H1 (cell line): ENCODE measurements around the gene STARD3NL. TPM values are rescaled to one million over a fixed set of nuclear protein-coding genes. Genes with fewer than 3 reads are reported as not detected.
A peak's percentile ranks its signal among the peaks of the same experiment; 100 is the strongest.

Experiments used
- CTCF ChIA-PET: fragments of 300-600 bp; sonication (Branson Sonifier 250); formaldehyde crosslinking; loops from one replicate; lab custom pipeline; 2021; ENCODE audit not compliant: partially characterized antibody; lab: Charles Lee
- POLR2A ChIA-PET: fragments of 300-600 bp; sonication (Branson Sonifier 250); formaldehyde crosslinking; loops from one replicate; lab custom pipeline; 2021; ENCODE audit warnings: inconsistent platforms; ENCODE audit not compliant: partially characterized antibody; lab: Charles Lee
- DNase-seq, 2 experiments: peaks; one replicate each; pipeline versions ENCODE4 v3.0.0 to v3.0.0-alpha.2; 2010 to 2022; ENCODE audit warnings: low spot score in 2 of 2, low read depth in 1 of 2, mixed read lengths in 1 of 2
- FAIRE-seq: peaks from 2 replicates; lab custom pipeline; 2011; peaks lifted over from hg19 to GRCh38; lab: Jason Lieb, UNC
- H2AFZ ChIP-seq: 2 replicates; pipeline ENCODE4 v1.8.1; 2012; ENCODE audit warnings: low read length, inconsistent platforms
- H2AK5ac ChIP-seq: 2 replicates; pipeline ENCODE4 v1.6.1; 2013; ENCODE audit warnings: low read depth, low read length
- H2BK120ac ChIP-seq: replicated peaks from 2 replicates; pipeline ENCODE3; 2013; ENCODE audit warnings: low read depth, low read length, inconsistent platforms
- H2BK12ac ChIP-seq: 2 replicates; pipeline ENCODE4 v1.6.1; 2013; ENCODE audit warnings: low read depth, low read length
- H2BK15ac ChIP-seq: 2 replicates; pipeline ENCODE4 v1.6.1; 2013; ENCODE audit warnings: low read length
- H2BK20ac ChIP-seq: 2 replicates; pipeline ENCODE4 v1.6.1; 2013; ENCODE audit warnings: low read length
- H2BK5ac ChIP-seq: 2 replicates; pipeline ENCODE4 v1.6.1; 2013; ENCODE audit warnings: low read depth, low read length
- H3K14ac ChIP-seq: 2 replicates; pipeline ENCODE4 v1.6.1; 2013; ENCODE audit warnings: inconsistent platforms; ENCODE audit not compliant: insufficient read length
- H3K18ac ChIP-seq: 2 replicates; pipeline ENCODE4 v1.6.1; 2013; ENCODE audit warnings: low read length; ENCODE audit errors: extremely low read depth
- H3K23ac ChIP-seq: 2 replicates; pipeline ENCODE4 v1.6.1; 2013; ENCODE audit warnings: inconsistent platforms; ENCODE audit not compliant: insufficient read length
- H3K23me2 ChIP-seq: 2 replicates; pipeline ENCODE4 v1.6.1; 2013; ENCODE audit warnings: low read depth, low read length
- H3K27ac ChIP-seq: 2 replicates; pipeline ENCODE4 v1.6.1; 2011; ENCODE audit warnings: low read depth, low read length, inconsistent platforms
- H3K27me3 ChIP-seq, 4 experiments: replicated peaks in 1 of 4; 1 replicate in 1 of 4; 2 replicates in 3 of 4; pipeline versions ENCODE4 v1.6.1 to v1.8.1; 2011 to 2013; ENCODE audit warnings: low read length in 3 of 4, mild to moderate bottlenecking in 3 of 4, inconsistent platforms in 2 of 4, mixed read lengths in 2 of 4, moderate library complexity in 1 of 4; ENCODE audit not compliant: control insufficient read depth in 3 of 4, insufficient read depth in 3 of 4; ENCODE audit errors: extremely low read depth in 1 of 4
- H3K36me3 ChIP-seq, 4 experiments: 2 replicates each; pipeline versions ENCODE4 v1.6.1 to v1.8.1; 2011 to 2013; ENCODE audit warnings: mild to moderate bottlenecking in 4 of 4, low read length in 3 of 4, moderate library complexity in 2 of 4, control low read depth in 1 of 4, inconsistent platforms in 1 of 4; ENCODE audit not compliant: insufficient read depth in 4 of 4, control insufficient read depth in 2 of 4
- H3K4ac ChIP-seq: replicated peaks from 2 replicates; pipeline ENCODE3; 2013; ENCODE audit warnings: low read length, low read depth, mixed read lengths, inconsistent platforms; ENCODE audit not compliant: insufficient read length
- H3K4me1 ChIP-seq, 4 experiments: replicated peaks in 1 of 4; 1 replicate in 1 of 4; 2 replicates in 3 of 4; pipeline versions ENCODE4 v1.6.1 to v1.8.1; 2011 to 2013; ENCODE audit warnings: low read length in 3 of 4, inconsistent platforms in 2 of 4, mixed read lengths in 1 of 4; ENCODE audit not compliant: insufficient read depth in 4 of 4, control insufficient read depth in 3 of 4
- H3K4me2 ChIP-seq, 2 experiments: 2 replicates each; pipeline versions ENCODE4 v1.6.1 to v1.8.1; 2011 to 2013; ENCODE audit warnings: low read depth in 2 of 2, low read length in 2 of 2, control low read depth in 1 of 2, inconsistent platforms in 1 of 2, mild to moderate bottlenecking in 1 of 2; ENCODE audit not compliant: insufficient read depth in 1 of 2
- H3K4me3 ChIP-seq, 4 experiments: fragments of 200-600, 300-600 bp in 1 of 4; sonication (generic), shearing (Covaris generic), sonication (Bioruptor Twin) in 1 of 4; 2 replicates each; pipeline versions ENCODE4 v1.5.1 to v1.8.1; 2011 to 2016; ENCODE audit warnings: low read length in 4 of 4, low read depth in 3 of 4, control low read depth in 2 of 4, inconsistent platforms in 2 of 4, mild to moderate bottlenecking in 2 of 4, mixed read lengths in 1 of 4, moderate library complexity in 1 of 4; ENCODE audit not compliant: insufficient read depth in 2 of 4; ENCODE audit errors: extremely low read depth in 1 of 4
- H3K56ac ChIP-seq: replicated peaks from 2 replicates; pipeline ENCODE3; 2013; ENCODE audit warnings: low read depth, mild to moderate bottlenecking, mixed read lengths, low read length, inconsistent platforms; ENCODE audit not compliant: insufficient read length
- H3K79me1 ChIP-seq: 2 replicates; pipeline ENCODE4 v1.6.1; 2013; ENCODE audit warnings: low read depth, low read length, control low read depth
- H3K79me2 ChIP-seq, 2 experiments: 2 replicates each; pipeline versions ENCODE4 v1.6.1 to v1.8.1; 2012 to 2013; ENCODE audit warnings: low read length in 2 of 2, mild to moderate bottlenecking in 2 of 2, inconsistent platforms in 1 of 2; ENCODE audit not compliant: insufficient read depth in 2 of 2, control insufficient read depth in 1 of 2
- H3K9ac ChIP-seq, 4 experiments: replicated peaks in 1 of 4; 1 replicate in 1 of 4; 2 replicates in 3 of 4; pipeline versions ENCODE4 v1.6.1 to v1.8.1; 2011 to 2013; ENCODE audit warnings: low read depth in 3 of 4, low read length in 3 of 4, control low read depth in 2 of 4, mild to moderate bottlenecking in 2 of 4, moderate library complexity in 2 of 4, inconsistent platforms in 1 of 4; ENCODE audit errors: extremely low read depth in 1 of 4
- H3K9me3 ChIP-seq, 2 experiments: 2 replicates each; pipeline versions ENCODE4 v1.6.1 to v1.8.1; 2012 to 2013; ENCODE audit warnings: mild to moderate bottlenecking in 2 of 2, moderate library complexity in 2 of 2, control low read depth in 1 of 2, inconsistent platforms in 1 of 2, low read depth in 1 of 2, low read length in 1 of 2, mixed read lengths in 1 of 2; ENCODE audit not compliant: insufficient read depth in 2 of 2
- H4K20me1 ChIP-seq, 2 experiments: replicated peaks in 1 of 2; 2 replicates each; pipeline versions ENCODE3 to v1.8.1; 2011 to 2013; ENCODE audit warnings: inconsistent platforms in 2 of 2, low read length in 2 of 2, mild to moderate bottlenecking in 1 of 2; ENCODE audit not compliant: insufficient read depth in 2 of 2, control insufficient read depth in 1 of 2
- H4K5ac ChIP-seq: 2 replicates; pipeline ENCODE4 v1.6.1; 2013; ENCODE audit warnings: low read length, low read depth, mixed read lengths, inconsistent platforms; ENCODE audit not compliant: insufficient read length
- H4K8ac ChIP-seq: 2 replicates; pipeline ENCODE4 v1.8.0; 2013; ENCODE audit warnings: mild to moderate bottlenecking, moderate library complexity, low read length, inconsistent platforms; ENCODE audit not compliant: insufficient read depth; ENCODE audit errors: extremely low read depth
- H4K91ac ChIP-seq: replicated peaks from 2 replicates; pipeline ENCODE3; 2013; ENCODE audit warnings: low read length, mixed read lengths, inconsistent platforms; ENCODE audit not compliant: insufficient read length
- CHD1 ChIP-seq: IDR thresholded peaks from 2 replicates; pipeline ENCODE4 v1.6.1; 2012; ENCODE audit warnings: low read depth, low read length, improper control_type of control experiment
- PHF8 ChIP-seq: fragments of 200-600 bp; sonication (generic); conservative IDR thresholded peaks from 2 replicates; pipeline ENCODE4 v1.7.1; 2012; ENCODE audit warnings: low read depth, mild to moderate bottlenecking, inconsistent platforms, low read length, moderate library complexity
- TCF12 ChIP-seq: IDR thresholded peaks from 2 replicates; pipeline ENCODE4 v1.6.1; 2011; ENCODE audit warnings: low read depth, mild to moderate bottlenecking, low read length
- WGBS, 2 experiments: shearing (Covaris generic) in 1 of 2; methylation state at CpG; one replicate each; pipeline versions ENCODE4 v1.1.6 to v1.1.7; 2013 to 2015; ENCODE audit warnings: low lambda C conversion rate in 2 of 2, mixed read lengths in 2 of 2, inconsistent platforms in 1 of 2, low coverage in 1 of 2, missing lambda C conversion rate in 1 of 2; ENCODE audit not compliant: insufficient replicate concordance in 2 of 2, insufficient coverage in 1 of 2, insufficient read length in 1 of 2; ENCODE audit errors: extremely low coverage in 1 of 2, missing lambda C conversion rate in 1 of 2; 5-methylcytosine and 5-hydroxymethylcytosine counted together
- polyA plus RNA-seq, 7 experiments: library from polyadenylated mRNA; depleted of rRNA in 3 of 7; stranded (reverse) in 5 of 7; unstranded in 2 of 7; fragments of >200 nt in 5 of 7; fragments of 200-250 nt in 2 of 7; gene quantifications; 1 replicate in 5 of 7; 2 replicates in 1 of 7; 4 replicates in 1 of 7; pipeline versions ENCODE4 v1.2.1 to v1.2.3, GENCODE V29; 2011 to 2013; ENCODE audit warnings: missing spikeins in 2 of 7, mixed read lengths in 2 of 7
- total RNA-seq: library from RNA; stranded (reverse); fragmentation: NEBNext Ultra II Directional; extraction: Animal tissue kit (Norgen Biotek cat#: 25700); gene quantifications from 2 replicates; pipeline ENCODE4 v1.2.1, GENCODE V29; 2021

STARD3NL gene
- total and polyA plus RNA-seq, 2 of the 8 experiments (the other 6 are each of a cell fraction or from before 2014, with no cell fraction given): 27.1 to 40.5 TPM

GRCh38 chr7:38187794-38188440, 9.9 kb downstream of the STARD3NL start:
- Histone ChIP-seq H2AK5ac (no peak overlapping the region), H3K9ac (no peak overlapping the region), H3K18ac (peak overlapping the region; percentile 9), H4K5ac (no peak overlapping the region), H3K56ac (no peak overlapping the region), H2BK12ac (peak overlapping the region; percentile 35; the same call in 1 of the 2 replicates), H3K79me1 (peaks cover 5% of the 10 kb centered on the region), H3K9me3 (no peaks in the 10 kb centered on the region), H3K4me2 (peak overlapping the region; percentile 46; a peak in 3 of 4 replicates), H3K4me3 (peak overlapping the region in 1 of 4 experiments; percentile 11; a peak in 1 of 8 replicates), H4K20me1 (no peaks in the 10 kb centered on the region), H2BK20ac (no peak overlapping the region), H3K23me2 (no peaks in the 10 kb centered on the region), H2BK120ac (no peak overlapping the region), H3K27ac (no peak overlapping the region), H3K79me2 (peaks cover 0 to 79% of the 10 kb centered on the region in 2 experiments; a peak in 3 of 4 replicates), H3K4me1 (peaks cover 5 to 18% (median 10%) of the 10 kb centered on the region in 4 experiments; a peak in 6 of 7 replicates), H3K23ac (no peak overlapping the region), H2BK15ac (no peak overlapping the region), H4K8ac (no peak overlapping the region), H3K4ac (no peak overlapping the region), H2BK5ac (no peak overlapping the region), H2AFZ (no peak overlapping the region), H3K14ac (no peak overlapping the region), H3K36me3 (no peaks in the 10 kb centered on the region), H4K91ac (no peak overlapping the region), H3K27me3 (no peaks in the 10 kb centered on the region)
- FAIRE-seq: peak; percentile 36
- POLR2A ChIA-PET: no interaction called here
- CTCF ChIA-PET: interaction anchor here (0.9 to 2.5 kb wide), 6 partner anchors 11 to 148 kb away, joined by 3 to 9 read pairs (median 4); no protein-coding TSS in a partner anchor
- WGBS, 2 experiments: 50% methylated on average over 7 of the region's 7 CpGs; no CpG with 5 or more reads in 1 of the 2 experiments
- no peak for DNase-seq
- TF ChIP-seq PHF8: 0 out of 2 replicates have a peak, but pooled peaks have one; percentile 12
- TF ChIP-seq CHD1: no peak
- TF ChIP-seq TCF12: peak; percentile 60; the same call in 1 of the 2 replicates
